Heart left ventricle (tissue), 16 donors: ENCODE measurements around the gene FOXP2. TPM values are rescaled to one million over a fixed set of nuclear protein-coding genes. Genes with fewer than 3 reads are reported as not detected.

Source experiments
- ATAC-seq, 4 donors: fragments of 200-7000 bp; cut with Tn5 transposase; one replicate each; pipeline ENCODE4 v1.9.1; 2020 to 2022; ENCODE audit warnings: moderate library complexity in 4 of 4, mild to moderate bottlenecking in 3 of 4, moderate number of reproducible peaks in 1 of 4
- DNase-seq, 5 donors: peaks; one replicate each; pipeline ENCODE4 v3.0.0-alpha.2; 2020
- H3K27ac ChIP-seq, 12 donors: fragments of 200-600 bp; sonication (generic) in 4 of 12; one replicate each; pipeline versions ENCODE4 v1.5.0 to v1.8.0; 2016 to 2022; ENCODE audit warnings: mild to moderate bottlenecking in 2 of 12
- H3K27me3 ChIP-seq, 9 donors: fragments of 200-600 bp; sonication (generic) in 2 of 9; one replicate each; pipeline versions ENCODE4 v1.5.1 to v1.8.0; 2016 to 2022; ENCODE audit warnings: mild to moderate bottlenecking in 3 of 9
- H3K36me3 ChIP-seq, 9 donors: fragments of 200-600 bp; sonication (generic) in 2 of 9; one replicate each; pipeline versions ENCODE4 v1.5.0 to v1.8.0; 2018 to 2022; ENCODE audit warnings: mild to moderate bottlenecking in 2 of 9
- H3K4me1 ChIP-seq, 12 donors: fragments of 200-600 bp; sonication (generic) in 4 of 12; one replicate each; pipeline versions ENCODE4 v1.5.0 to v1.8.0; 2016 to 2022; ENCODE audit warnings: mild to moderate bottlenecking in 3 of 12
- H3K4me3 ChIP-seq, 12 donors: fragments of 200-600 bp; sonication (generic) in 4 of 12; one replicate each; pipeline versions ENCODE4 v1.5.0 to v1.8.0; 2017 to 2022; ENCODE audit warnings: mild to moderate bottlenecking in 9 of 12, moderate library complexity in 4 of 12
- H3K9me3 ChIP-seq, 12 donors: fragments of 200-600 bp; sonication (generic) in 4 of 12; one replicate each; pipeline versions ENCODE4 v1.5.0 to v1.8.0; 2016 to 2022; ENCODE audit warnings: mild to moderate bottlenecking in 1 of 12
- POLR2A ChIP-seq, 2 donors: fragments of 450-650 bp; IDR thresholded peaks; one replicate each; pipeline ENCODE4 v1.6.1; 2017; ENCODE audit warnings: antibody characterized with exemption in 2 of 2, mild to moderate bottlenecking in 2 of 2, moderate library complexity in 2 of 2
- WGBS, 4 donors: extraction: QIAGEN DNeasy Blood & Tissue Kit in 2 of 4; methylation state at CpG; one replicate each; pipeline versions ENCODE4 v1.1.5 to v1.1.7; 2013 to 2018; 5-methylcytosine and 5-hydroxymethylcytosine counted together
- intact Hi-C, 10 donors: fragments of 100-400 bp; cut with DNase I; formaldehyde crosslinking; loops; one replicate each; pipeline versions ENCODE4 v1.11.1 to v1.14.2; 2022
- polyA plus RNA-seq, 2 donors: library from polyadenylated mRNA; stranded (reverse); fragments of 200-250 nt; gene quantifications; one replicate each; pipeline ENCODE4 v1.2.3, GENCODE V29; 2013
- total RNA-seq, 9 donors: library from RNA; depleted of rRNA in 2 of 9; stranded (reverse); fragments of >200 nt in 2 of 9; fragmentation: NEBNext Ultra II Directional in 3 of 9; extraction: Animal tissue kit (Norgen Biotek cat#: 25700) in 3 of 9; gene quantifications; one replicate each; pipeline versions ENCODE4 v1.1.0 to v1.2.4, GENCODE V29; 2016 to 2023
- TF ChIP-seq, protein P1 (sequence below), 12 donors: fragments of 200-600 bp; sonication (generic) in 4 of 12; IDR thresholded peaks; one replicate each; pipeline versions ENCODE4 v1.5.0 to v1.8.0; 2018 to 2022; ENCODE audit warnings: antibody characterized with exemption in 12 of 12, mild to moderate bottlenecking in 5 of 12
- donor health status: ischemic (EF 13 %, LVEDD 7.1; RV severe dilation, severe dysfunction).
- donor health status: healthy with polysubstance abuse.
- donor health status: DM: no; HTN: yes; CAD: no.
- donor health status: DM: no; HTN: no; CAD: no.
- donor health status: ischemic (EF 25% LVEDD 6.9; RV normal size, moderate dysfunction).
- donor health status: ischemic (EF 25% LVEDD 5.7; RV mildly dilated, moderate dysfunction).
- donor health status: healthy.
- donor health status: DM: yes; HTN: yes; CAD: no.
- donor health status: ischemic (EF 35%, LVEDD 5.7; RV mildly dilated, moderate dysfunction).
- donor health status: nonischemic (EF 11% LVEDD 7.7; RV severe dilation, severe dysfunction).
- donor health status: DM: yes; HTN: yes; CAD: no.
- donor health status: PGD.
- donor health status: ischemic (EF 29% LVEDD 5.4; RV normal size, mild dysfunction).
- donor health status: nonischemic (EF 23%, LVEDD 6.1; RV moderate dilation, normal function).

Gene FOXP2
- total and polyA plus RNA-seq, 11 donors = 0.25 to 3.7 (median 1.9) TPM

DNA sequence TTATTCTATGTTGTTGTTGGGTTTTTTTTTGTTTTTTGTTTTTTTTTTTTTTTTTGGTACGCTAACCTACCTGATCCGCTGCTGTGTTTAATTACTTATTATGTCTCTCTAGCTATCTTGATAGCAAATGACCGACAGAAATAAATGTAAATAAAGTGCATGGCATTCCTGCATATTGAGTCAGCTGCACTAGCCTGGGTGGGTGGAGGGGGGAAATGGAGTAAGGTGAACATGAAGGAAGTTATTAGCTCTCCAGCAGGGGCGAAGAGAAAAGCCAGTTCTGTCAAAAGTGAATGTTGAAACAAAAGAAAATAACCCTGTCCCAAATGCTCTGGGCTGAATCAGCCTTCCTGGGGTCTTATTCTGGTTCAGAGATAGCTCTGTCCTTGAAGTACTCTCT lies 296.6 kb downstream of the FOXP2 start:
- Histone ChIP-seq H3K4me3 (no peak overlapping the region), H3K4me1 (no peaks in the 10 kb centered on the region), H3K27me3 (no peaks in the 10 kb centered on the region), H3K9me3 (no peaks in the 10 kb centered on the region), H3K36me3 (no peaks in the 10 kb centered on the region), H3K27ac (no peak overlapping the region)
- WGBS, 4 donors = 59 to 74% (median 70%) methylated on average over 4 of the region's 4 CpGs
- intact Hi-C loops = no loop called here
- ATAC-seq = no peak
- DNase-seq = no peak
- TF ChIP-seq, protein P1, sequence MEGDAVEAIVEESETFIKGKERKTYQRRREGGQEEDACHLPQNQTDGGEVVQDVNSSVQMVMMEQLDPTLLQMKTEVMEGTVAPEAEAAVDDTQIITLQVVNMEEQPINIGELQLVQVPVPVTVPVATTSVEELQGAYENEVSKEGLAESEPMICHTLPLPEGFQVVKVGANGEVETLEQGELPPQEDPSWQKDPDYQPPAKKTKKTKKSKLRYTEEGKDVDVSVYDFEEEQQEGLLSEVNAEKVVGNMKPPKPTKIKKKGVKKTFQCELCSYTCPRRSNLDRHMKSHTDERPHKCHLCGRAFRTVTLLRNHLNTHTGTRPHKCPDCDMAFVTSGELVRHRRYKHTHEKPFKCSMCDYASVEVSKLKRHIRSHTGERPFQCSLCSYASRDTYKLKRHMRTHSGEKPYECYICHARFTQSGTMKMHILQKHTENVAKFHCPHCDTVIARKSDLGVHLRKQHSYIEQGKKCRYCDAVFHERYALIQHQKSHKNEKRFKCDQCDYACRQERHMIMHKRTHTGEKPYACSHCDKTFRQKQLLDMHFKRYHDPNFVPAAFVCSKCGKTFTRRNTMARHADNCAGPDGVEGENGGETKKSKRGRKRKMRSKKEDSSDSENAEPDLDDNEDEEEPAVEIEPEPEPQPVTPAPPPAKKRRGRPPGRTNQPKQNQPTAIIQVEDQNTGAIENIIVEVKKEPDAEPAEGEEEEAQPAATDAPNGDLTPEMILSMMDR (IDR thresholded peaks at IDR 0.05) = no peak
- no peak for TF ChIP-seq POLR2A (IDR thresholded peaks at IDR 0.05)

DNA sequence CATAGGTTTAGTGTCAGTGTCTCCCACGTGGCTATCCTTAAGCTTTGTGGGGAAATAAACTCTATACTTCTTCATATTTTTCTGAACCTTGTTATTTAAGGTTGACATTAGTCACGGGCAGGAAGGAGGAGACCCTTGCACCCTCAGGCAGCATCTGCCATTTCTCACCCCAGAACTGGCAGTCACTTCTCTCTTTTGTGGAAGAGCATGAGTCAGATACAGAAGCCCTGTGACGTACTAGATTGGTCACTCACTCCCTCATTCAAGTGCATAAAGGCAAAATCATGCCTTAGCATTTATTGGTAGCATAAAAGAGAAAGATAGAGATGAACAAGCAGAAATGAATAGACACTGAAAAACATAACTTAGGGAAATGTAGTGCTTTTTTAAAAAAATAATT lies 301.3 kb downstream of the FOXP2 start:
- DNase-seq = no peak
- Histone ChIP-seq H3K36me3 (no peaks in the 10 kb centered on the region), H3K9me3 (no peaks in the 10 kb centered on the region), H3K27me3 (no peaks in the 10 kb centered on the region), H3K4me1 (no peaks in the 10 kb centered on the region), H3K4me3 (no peak overlapping the region), H3K27ac (no peak overlapping the region)
- WGBS, 4 donors = 50 to 59% (median 54%) methylated on average over 3 of the region's 3 CpGs
- no peak for ATAC-seq
- TF ChIP-seq, protein P1 (IDR thresholded peaks at IDR 0.05) = no peak
- no peak for TF ChIP-seq POLR2A (IDR thresholded peaks at IDR 0.05)
- intact Hi-C loops = no loop called here

DNA sequence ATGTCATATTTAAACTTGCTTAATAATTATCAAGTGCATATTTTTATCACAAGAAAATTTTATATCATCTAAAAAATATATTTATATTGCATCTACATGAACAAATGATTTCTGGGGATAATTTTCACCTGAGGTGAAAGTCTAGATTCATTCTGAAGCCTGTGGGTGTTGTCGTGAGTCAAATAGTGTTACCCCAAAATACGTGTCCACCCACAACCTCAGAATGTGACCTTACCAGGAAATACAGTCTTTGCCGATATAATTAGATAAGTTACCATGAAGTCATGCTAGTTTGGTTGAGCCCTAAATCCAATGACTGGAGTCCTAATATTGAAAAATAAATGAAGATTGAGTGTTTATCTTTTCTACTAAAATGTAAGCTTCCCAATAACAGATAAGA lies 304.2 kb downstream of the FOXP2 start:
- no peaks in the 10 kb centered on the region for H3K27me3 ChIP-seq
- no peak overlapping the region for H3K4me3 ChIP-seq
- ATAC-seq = no peak
- TF ChIP-seq, protein P1 (IDR thresholded peaks at IDR 0.05) = no peak
- TF ChIP-seq POLR2A (IDR thresholded peaks at IDR 0.05) = no peak
- no peak overlapping the region for H3K27ac ChIP-seq
- WGBS, 4 donors = 75 to 85% (median 79%) methylated on average over 3 of the region's 3 CpGs
- no peaks in the 10 kb centered on the region for H3K9me3 ChIP-seq
- H3K4me1 ChIP-seq = no peaks in the 10 kb centered on the region
- intact Hi-C loops = no loop called here
- no peak for DNase-seq
- no peaks in the 10 kb centered on the region for H3K36me3 ChIP-seq

DNA sequence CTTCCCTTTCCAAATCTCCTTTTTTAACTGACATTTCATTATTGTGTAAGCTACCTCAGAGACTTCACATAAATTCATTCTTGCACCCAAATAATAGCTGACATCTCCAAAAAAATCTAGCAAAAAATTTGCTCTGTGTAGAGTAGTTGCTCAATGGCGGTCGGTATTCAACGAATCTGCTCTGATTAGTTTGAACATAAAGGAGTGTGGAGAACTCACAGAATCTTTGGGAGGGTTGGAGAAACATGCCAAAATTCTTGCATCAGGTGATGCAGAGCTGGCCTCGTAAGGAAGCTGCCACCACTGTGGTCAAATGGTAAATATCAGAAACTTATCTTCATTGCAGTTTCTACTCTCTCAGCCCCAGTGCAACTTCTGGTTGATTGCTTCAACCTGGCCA lies 306.1 kb downstream of the FOXP2 start:
- WGBS, 4 donors = 46 to 54% (median 48%) methylated on average over 4 of the region's 4 CpGs
- no peaks in the 10 kb centered on the region for H3K27me3 ChIP-seq
- H3K27ac ChIP-seq = no peak overlapping the region
- no peak overlapping the region for H3K4me3 ChIP-seq
- no peak for TF ChIP-seq POLR2A (IDR thresholded peaks at IDR 0.05)
- ATAC-seq (no peak), DNase-seq (no peak)
- intact Hi-C loops = no loop called here
- no peaks in the 10 kb centered on the region for H3K4me1 ChIP-seq
- no peaks in the 10 kb centered on the region for H3K36me3 ChIP-seq
- H3K9me3 ChIP-seq = peaks cover 0 to 2% (median 0%) of the 10 kb centered on the region in 12 donors

DNA sequence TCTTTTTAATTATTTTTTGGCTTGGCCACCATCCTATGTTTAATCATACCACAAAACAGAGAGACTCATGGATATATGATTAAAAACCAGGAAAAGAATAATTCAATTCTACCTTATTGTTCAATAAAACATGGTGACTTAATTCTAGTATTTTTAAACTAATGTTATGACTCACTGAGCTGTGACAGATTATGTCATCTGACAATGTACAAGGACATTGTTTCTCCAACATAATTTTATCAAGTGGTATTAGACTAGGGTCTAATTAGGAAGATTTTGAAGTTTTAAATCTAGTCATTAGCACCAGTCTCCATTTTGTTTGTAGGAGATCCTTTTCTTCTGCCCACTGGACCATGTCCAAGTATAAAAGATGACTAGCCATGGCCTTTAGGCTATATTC lies 307.9 kb downstream of the FOXP2 start:
- ATAC-seq (no peak), DNase-seq (no peak)
- Histone ChIP-seq H3K36me3 (no peaks in the 10 kb centered on the region), H3K4me1 (no peaks in the 10 kb centered on the region), H3K27me3 (no peaks in the 10 kb centered on the region), H3K27ac (no peak overlapping the region), H3K9me3 (peaks cover 0 to 7% (median 0%) of the 10 kb centered on the region in 12 donors), H3K4me3 (no peak overlapping the region)
- TF ChIP-seq, protein P1 (IDR thresholded peaks at IDR 0.05) = no peak
- intact Hi-C loops = no loop called here
